GM13977 (cell line): ENCODE data around the gene TFAP2A.

ENCODE experiments used
- DNase-seq: peaks from one replicate; pipeline ENCODE4 v3.0.0; 2012; ENCODE audit warnings: low spot score
- in situ Hi-C: fragments of 300-500 bp; cut with MboI; formaldehyde crosslinking; loops from one replicate; pipeline ENCODE4 v1.12.0; 2022; ENCODE audit warnings: low sequenced_read_pairs, low pct_unique_long_range_greater_than_20kb, mixed read lengths, inconsistent platforms; ENCODE audit not compliant: unreplicated experiment
- TF ChIP-seq, protein P1 (sequence below): IDR thresholded peaks from 2 replicates; pipeline ENCODE4 v1.5.1; 2012; ENCODE audit warnings: mild to moderate bottlenecking, control low read depth; ENCODE audit not compliant: insufficient read depth; ENCODE audit errors: extremely low read depth, missing control alignments

The TFAP2A gene

DNA sequence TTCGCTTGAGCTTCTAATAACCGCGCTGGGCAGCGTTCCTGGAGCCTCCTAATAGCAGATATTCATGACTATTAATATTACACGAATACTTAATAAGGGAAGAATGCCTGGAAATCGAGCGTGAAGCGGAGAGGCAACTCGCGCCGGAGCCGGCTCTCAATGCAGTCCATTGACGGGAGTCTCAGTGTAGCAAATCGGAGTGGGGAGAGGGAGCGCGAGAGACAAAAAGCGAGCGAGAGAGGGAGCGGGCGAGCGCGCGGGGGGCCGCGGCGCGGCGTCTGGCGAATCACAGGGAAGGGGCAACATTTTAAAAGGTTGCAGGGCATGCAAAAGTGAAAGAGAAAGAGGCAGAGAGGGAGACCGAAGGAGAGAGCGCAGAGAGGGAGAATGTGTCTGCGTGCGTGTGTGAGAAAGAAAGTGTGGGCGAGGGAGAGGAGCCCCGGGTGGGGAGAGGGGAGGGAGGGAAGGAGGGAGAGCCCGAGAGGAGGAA lies 2.9 kb downstream of the TFAP2A start:
- TF ChIP-seq, protein P1, sequence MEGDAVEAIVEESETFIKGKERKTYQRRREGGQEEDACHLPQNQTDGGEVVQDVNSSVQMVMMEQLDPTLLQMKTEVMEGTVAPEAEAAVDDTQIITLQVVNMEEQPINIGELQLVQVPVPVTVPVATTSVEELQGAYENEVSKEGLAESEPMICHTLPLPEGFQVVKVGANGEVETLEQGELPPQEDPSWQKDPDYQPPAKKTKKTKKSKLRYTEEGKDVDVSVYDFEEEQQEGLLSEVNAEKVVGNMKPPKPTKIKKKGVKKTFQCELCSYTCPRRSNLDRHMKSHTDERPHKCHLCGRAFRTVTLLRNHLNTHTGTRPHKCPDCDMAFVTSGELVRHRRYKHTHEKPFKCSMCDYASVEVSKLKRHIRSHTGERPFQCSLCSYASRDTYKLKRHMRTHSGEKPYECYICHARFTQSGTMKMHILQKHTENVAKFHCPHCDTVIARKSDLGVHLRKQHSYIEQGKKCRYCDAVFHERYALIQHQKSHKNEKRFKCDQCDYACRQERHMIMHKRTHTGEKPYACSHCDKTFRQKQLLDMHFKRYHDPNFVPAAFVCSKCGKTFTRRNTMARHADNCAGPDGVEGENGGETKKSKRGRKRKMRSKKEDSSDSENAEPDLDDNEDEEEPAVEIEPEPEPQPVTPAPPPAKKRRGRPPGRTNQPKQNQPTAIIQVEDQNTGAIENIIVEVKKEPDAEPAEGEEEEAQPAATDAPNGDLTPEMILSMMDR = no peak
- DNase-seq = peak; percentile 82
- in situ Hi-C loops = loop anchor here (25.0 kb wide), 1 partner anchor 875 kb away; no protein-coding TSS in a partner anchor

DNA sequence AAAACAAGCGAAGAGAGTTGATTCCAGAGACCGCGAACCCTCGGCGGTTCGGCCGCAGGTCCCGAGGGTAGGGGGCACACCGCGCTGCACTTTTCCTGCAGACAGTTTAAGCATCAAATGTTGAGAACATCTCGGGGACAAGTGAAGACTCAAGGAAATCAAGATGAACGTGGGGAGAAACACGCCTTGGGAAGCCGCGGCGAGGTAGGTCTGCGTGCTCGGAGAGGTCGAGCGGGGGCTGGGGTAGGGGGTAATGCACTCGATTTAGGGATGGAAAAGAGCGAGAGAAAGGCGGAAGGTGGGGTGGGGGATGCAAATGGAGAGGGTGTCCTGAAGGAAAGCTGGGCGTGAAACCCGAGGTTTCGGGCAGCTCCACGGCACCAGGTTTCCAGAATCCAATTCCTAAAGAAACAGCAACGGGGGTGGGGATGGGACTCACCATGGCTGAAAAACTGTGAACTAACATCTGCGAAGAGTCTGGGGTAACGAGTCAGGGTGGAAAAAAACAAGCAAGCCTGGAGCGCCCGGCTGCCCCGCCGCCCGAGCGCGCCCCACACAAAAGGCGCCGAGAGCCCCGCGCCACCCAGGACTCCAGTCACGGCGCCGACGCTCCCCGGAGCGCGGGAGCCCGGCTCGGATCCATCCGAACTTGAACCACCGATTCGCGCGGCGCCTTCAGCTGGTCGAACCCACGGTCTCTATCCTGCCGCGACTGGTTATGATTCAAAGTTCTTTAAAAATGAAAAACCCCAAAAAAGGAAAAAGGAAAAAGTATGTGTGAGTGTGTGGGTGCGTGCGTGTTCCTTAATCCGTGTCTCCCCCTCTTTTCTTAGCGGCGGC lies 3.5 kb downstream of the TFAP2A start:
- TF ChIP-seq, protein P1 = no peak
- no peak for DNase-seq
- in situ Hi-C loops = loop anchor here (25.0 kb wide), 1 partner anchor 874 kb away; no protein-coding TSS in a partner anchor

- in situ Hi-C loops = loop anchor here (25.0 kb wide), 1 partner anchor 873 kb away; no protein-coding TSS in a partner anchor
- TF ChIP-seq, protein P1 = no peak
- DNase-seq = no peak
Observed at GRCh38 chr6:10410207-10411050, 4.4 kb downstream of the TFAP2A start.

DNA sequence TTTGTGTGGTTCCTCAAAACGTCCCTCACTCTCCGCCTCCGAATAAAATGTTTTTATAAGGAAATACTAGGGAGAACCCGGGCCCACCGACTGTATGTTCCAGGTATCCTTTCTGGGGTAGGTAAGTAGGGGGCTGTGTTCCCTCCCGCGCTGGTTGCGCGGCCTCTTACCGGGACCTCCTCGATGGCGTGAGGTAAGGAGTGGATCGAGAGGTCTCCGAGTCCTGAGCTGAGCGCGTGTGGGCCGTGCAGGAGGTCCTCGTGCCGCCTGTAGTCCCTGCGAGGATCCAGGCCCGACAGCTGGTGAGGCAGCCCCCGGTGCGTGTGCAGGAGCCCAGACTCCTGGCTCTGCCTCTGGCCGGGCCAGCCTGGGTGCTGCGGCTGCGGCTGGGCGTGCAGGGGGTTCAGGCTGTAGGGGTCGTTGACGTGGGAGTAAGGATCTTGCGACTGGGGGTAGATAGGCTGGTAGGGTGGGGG lies 5.1 kb downstream of the TFAP2A start:
- in situ Hi-C loops = loop anchor here (25.0 kb wide), 1 partner anchor 872 kb away; no protein-coding TSS in a partner anchor
- no peak for DNase-seq
- TF ChIP-seq, protein P1 = no peak

DNA sequence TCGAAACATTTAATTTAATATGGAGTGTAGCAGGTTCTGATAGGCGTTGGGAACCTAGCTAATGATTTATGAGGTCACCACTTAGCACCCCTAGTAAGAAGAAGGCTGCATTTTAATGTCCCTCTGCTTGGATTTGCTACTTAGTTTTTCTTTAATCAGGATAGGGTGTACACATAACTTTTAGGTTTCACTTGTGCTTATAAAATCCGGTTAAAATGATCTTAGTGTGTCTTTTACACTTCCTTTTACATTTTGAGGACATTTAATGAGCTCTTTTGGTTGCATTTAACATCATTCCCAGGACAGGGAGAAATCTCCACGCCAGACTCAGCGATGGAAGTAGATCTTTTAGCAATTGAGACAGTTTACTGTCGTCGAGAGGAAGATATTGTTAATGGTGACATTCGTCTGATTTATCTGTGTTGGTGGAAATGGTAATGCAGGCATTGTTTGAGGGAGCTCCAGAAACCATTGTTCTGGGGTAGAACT lies 5.6 kb downstream of the TFAP2A start:
- DNase-seq = no peak
- in situ Hi-C loops = loop anchor here (25.0 kb wide), 1 partner anchor 872 kb away; no protein-coding TSS in a partner anchor
- TF ChIP-seq, protein P1 = no peak

DNA sequence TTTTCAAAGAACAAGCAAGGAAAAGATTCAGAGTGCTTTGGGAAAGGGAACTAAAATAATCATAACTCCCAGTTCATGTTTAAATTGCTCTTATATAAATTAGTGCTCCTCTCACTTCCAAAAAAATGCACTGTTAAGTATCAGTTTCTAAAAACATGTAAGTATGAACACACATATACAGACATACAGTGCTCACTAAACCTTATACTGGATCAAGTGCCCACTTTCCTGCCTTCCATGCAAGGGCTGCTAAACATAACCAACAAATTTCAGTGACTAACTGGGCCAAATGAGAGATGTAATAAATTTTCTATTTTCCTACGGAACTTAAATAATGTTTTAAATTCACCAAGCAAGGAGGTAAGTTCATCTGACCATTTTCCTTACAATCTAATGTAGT lies 6.4 kb downstream of the TFAP2A start:
- in situ Hi-C loops = loop anchor here (25.0 kb wide), 1 partner anchor 871 kb away; no protein-coding TSS in a partner anchor
- TF ChIP-seq, protein P1 = no peak
- DNase-seq = no peak
